Neuronal stem cell (in vitro differentiated cells): Measurements from ENCODE around the gene IFT122. TPM values are rescaled to one million over a fixed set of nuclear protein-coding genes. Genes with fewer than 3 reads are reported as not detected.
A peak's percentile ranks its signal among the peaks of the same experiment; 100 is the strongest.
"Not testable (repeated sequence)": the region's sequence is repeated elsewhere in the genome, so short reads cannot be mapped to it uniquely, and the experiment has no call there.

Experiments
- DNase-seq: peaks from one replicate; pipeline ENCODE4 v3.0.0-alpha.2; 2013; ENCODE audit warnings: low spot score
- H2AFZ ChIP-seq: one replicate; pipeline ENCODE4 v1.6.1; 2013; ENCODE audit warnings: mild to moderate bottlenecking, low read length, inconsistent platforms
- H2AK5ac ChIP-seq: 2 replicates; pipeline ENCODE4 v1.6.1; 2013; ENCODE audit warnings: low read depth, mild to moderate bottlenecking, inconsistent platforms, low read length, moderate library complexity, mixed read lengths
- H2BK120ac ChIP-seq: 2 replicates; pipeline ENCODE4 v1.6.1; 2013; ENCODE audit warnings: low read depth, mild to moderate bottlenecking, inconsistent platforms, low read length, moderate library complexity, mixed read lengths
- H2BK12ac ChIP-seq: one replicate; pipeline ENCODE4 v1.6.1; 2013; ENCODE audit warnings: low read length, inconsistent platforms
- H2BK15ac ChIP-seq: 2 replicates; pipeline ENCODE4 v1.6.1; 2013; ENCODE audit warnings: mild to moderate bottlenecking, low read length, inconsistent platforms, mixed read lengths
- H2BK5ac ChIP-seq: one replicate; pipeline ENCODE4 v1.6.1; 2013; ENCODE audit warnings: inconsistent platforms, mild to moderate bottlenecking, low read length, moderate library complexity
- H3K14ac ChIP-seq: one replicate; pipeline ENCODE4 v1.6.1; 2013; ENCODE audit warnings: low read length, inconsistent platforms
- H3K18ac ChIP-seq: 2 replicates; pipeline ENCODE4 v1.6.1; 2013; ENCODE audit warnings: low read length, inconsistent platforms
- H3K23ac ChIP-seq: 2 replicates; pipeline ENCODE4 v1.6.1; 2013; ENCODE audit warnings: low read depth, mild to moderate bottlenecking, mixed read lengths, low read length, inconsistent platforms; ENCODE audit not compliant: poor library complexity
- H3K27ac ChIP-seq: replicated peaks from 3 replicates; pipeline ENCODE4 v1.5.1; 2013; ENCODE audit warnings: low read length, inconsistent platforms
- H3K27me3 ChIP-seq, 3 experiments: 2 replicates each; pipeline ENCODE4 v1.6.1; 2013; ENCODE audit warnings: low read length in 3 of 3, mild to moderate bottlenecking in 2 of 3, inconsistent platforms in 1 of 3, low read depth in 1 of 3, mixed read lengths in 1 of 3, moderate library complexity in 1 of 3; ENCODE audit not compliant: control insufficient read depth in 3 of 3, insufficient read depth in 3 of 3
- H3K36me3 ChIP-seq, 2 donors: replicated peaks in 1 of 2; 2 replicates each; pipeline ENCODE4 v1.6.1; 2013; ENCODE audit warnings: low read length in 2 of 2; ENCODE audit not compliant: control insufficient read depth in 2 of 2, insufficient read depth in 2 of 2
- H3K4ac ChIP-seq: 2 replicates; pipeline ENCODE4 v1.6.1; 2013; ENCODE audit warnings: inconsistent platforms, mild to moderate bottlenecking, low read length, moderate library complexity
- H3K4me1 ChIP-seq, 2 donors: 1 replicate in 1 of 2; 2 replicates in 1 of 2; pipeline ENCODE4 v1.6.1; 2013; ENCODE audit warnings: low read length in 2 of 2, low read depth in 1 of 2; ENCODE audit not compliant: control insufficient read depth in 2 of 2, insufficient read depth in 1 of 2
- H3K4me2 ChIP-seq: one replicate; pipeline ENCODE4 v1.6.1; 2013; ENCODE audit warnings: mild to moderate bottlenecking, low read length, inconsistent platforms; ENCODE audit not compliant: insufficient read depth, poor library complexity, severe bottlenecking
- H3K4me3 ChIP-seq, 2 donors: 2 replicates each; pipeline ENCODE4 v1.5.1; 2013; ENCODE audit warnings: low read length in 2 of 2, mild to moderate bottlenecking in 2 of 2, inconsistent platforms in 1 of 2, moderate library complexity in 1 of 2
- H3K79me1 ChIP-seq: one replicate; pipeline ENCODE4 v1.6.1; 2013; ENCODE audit warnings: low read depth, mild to moderate bottlenecking, inconsistent platforms, low read length, moderate library complexity
- H3K9ac ChIP-seq: one replicate; pipeline ENCODE4 v1.6.1; 2013; ENCODE audit warnings: mild to moderate bottlenecking, low read depth, low read length, inconsistent platforms; ENCODE audit not compliant: poor library complexity
- H3K9me3 ChIP-seq, 2 donors: replicated peaks in 1 of 2; 2 replicates each; pipeline versions ENCODE3 to v1.6.1; 2013; ENCODE audit warnings: low read length in 2 of 2, mild to moderate bottlenecking in 2 of 2, inconsistent platforms in 1 of 2, low read depth in 1 of 2, mixed read lengths in 1 of 2, moderate library complexity in 1 of 2; ENCODE audit not compliant: control insufficient read depth in 2 of 2, insufficient read depth in 1 of 2
- H4K8ac ChIP-seq: one replicate; pipeline ENCODE4 v1.6.1; 2013; ENCODE audit warnings: low read depth, mild to moderate bottlenecking, inconsistent platforms, low read length, moderate library complexity
- H4K91ac ChIP-seq: one replicate; pipeline ENCODE4 v1.6.1; 2013; ENCODE audit warnings: low read length, low read depth, mild to moderate bottlenecking, inconsistent platforms; ENCODE audit not compliant: poor library complexity
- WGBS, 2 donors: extraction: QIAGEN DNeasy Blood & Tissue Kit; methylation state at CpG; one replicate each; pipeline ENCODE4 v1.1.7; 2013; ENCODE audit warnings: missing lambda C conversion rate in 2 of 2, mixed read lengths in 1 of 2; ENCODE audit not compliant: insufficient read length in 2 of 2, insufficient replicate concordance in 1 of 2; ENCODE audit errors: extremely low coverage in 2 of 2; 5-methylcytosine and 5-hydroxymethylcytosine counted together
- polyA plus RNA-seq, 2 experiments: library from polyadenylated mRNA; stranded (reverse); fragments of 200-250 nt; gene quantifications; one replicate each; pipeline ENCODE4 v1.2.3, GENCODE V29; 2013

The IFT122 gene, protein sequence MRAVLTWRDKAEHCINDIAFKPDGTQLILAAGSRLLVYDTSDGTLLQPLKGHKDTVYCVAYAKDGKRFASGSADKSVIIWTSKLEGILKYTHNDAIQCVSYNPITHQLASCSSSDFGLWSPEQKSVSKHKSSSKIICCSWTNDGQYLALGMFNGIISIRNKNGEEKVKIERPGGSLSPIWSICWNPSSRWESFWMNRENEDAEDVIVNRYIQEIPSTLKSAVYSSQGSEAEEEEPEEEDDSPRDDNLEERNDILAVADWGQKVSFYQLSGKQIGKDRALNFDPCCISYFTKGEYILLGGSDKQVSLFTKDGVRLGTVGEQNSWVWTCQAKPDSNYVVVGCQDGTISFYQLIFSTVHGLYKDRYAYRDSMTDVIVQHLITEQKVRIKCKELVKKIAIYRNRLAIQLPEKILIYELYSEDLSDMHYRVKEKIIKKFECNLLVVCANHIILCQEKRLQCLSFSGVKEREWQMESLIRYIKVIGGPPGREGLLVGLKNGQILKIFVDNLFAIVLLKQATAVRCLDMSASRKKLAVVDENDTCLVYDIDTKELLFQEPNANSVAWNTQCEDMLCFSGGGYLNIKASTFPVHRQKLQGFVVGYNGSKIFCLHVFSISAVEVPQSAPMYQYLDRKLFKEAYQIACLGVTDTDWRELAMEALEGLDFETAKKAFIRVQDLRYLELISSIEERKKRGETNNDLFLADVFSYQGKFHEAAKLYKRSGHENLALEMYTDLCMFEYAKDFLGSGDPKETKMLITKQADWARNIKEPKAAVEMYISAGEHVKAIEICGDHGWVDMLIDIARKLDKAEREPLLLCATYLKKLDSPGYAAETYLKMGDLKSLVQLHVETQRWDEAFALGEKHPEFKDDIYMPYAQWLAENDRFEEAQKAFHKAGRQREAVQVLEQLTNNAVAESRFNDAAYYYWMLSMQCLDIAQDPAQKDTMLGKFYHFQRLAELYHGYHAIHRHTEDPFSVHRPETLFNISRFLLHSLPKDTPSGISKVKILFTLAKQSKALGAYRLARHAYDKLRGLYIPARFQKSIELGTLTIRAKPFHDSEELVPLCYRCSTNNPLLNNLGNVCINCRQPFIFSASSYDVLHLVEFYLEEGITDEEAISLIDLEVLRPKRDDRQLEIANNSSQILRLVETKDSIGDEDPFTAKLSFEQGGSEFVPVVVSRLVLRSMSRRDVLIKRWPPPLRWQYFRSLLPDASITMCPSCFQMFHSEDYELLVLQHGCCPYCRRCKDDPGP
- polyA plus RNA-seq (2013, experiment 1 of 2): 22.3 TPM
- polyA plus RNA-seq (2013, experiment 2 of 2): 21.0 TPM

- Histone ChIP-seq H3K4ac (peak within 1 kb of the TSS; percentile 40), H3K79me1 (no peaks in the 10 kb centered on the region), H2BK120ac (peak within 1 kb of the TSS; percentile 32), H3K36me3 (peaks cover 8 to 36% of the 10 kb centered on the region in 2 donors), H4K8ac (no peak within 1 kb of the TSS), H2BK12ac (no peak within 1 kb of the TSS), H2BK5ac (peak within 1 kb of the TSS; percentile 99), H3K4me3 (peak within 1 kb of the TSS; percentile 85 to 92), H4K91ac (no peak within 1 kb of the TSS), H3K4me1 (peaks cover 7 to 22% of the 10 kb centered on the region in 2 donors), H2AK5ac (peak within 1 kb of the TSS; percentile 6), H3K18ac (peak within 1 kb of the TSS; percentile 97), H3K27ac (peak within 1 kb of the TSS; percentile 94), H3K14ac (peak within 1 kb of the TSS; percentile 83), H3K23ac (peak within 1 kb of the TSS; percentile 98), H3K4me2 (peak within 1 kb of the TSS; percentile 69), H2BK15ac (peak within 1 kb of the TSS; percentile 64), H2AFZ (peak within 1 kb of the TSS; percentile 93), H3K27me3 (no peaks in the 10 kb centered on the region), H3K9ac (peak within 1 kb of the TSS; percentile 93), H3K9me3 (no peaks in the 10 kb centered on the region)
- no CpG with 5 or more reads among the region's 75 CpGs for WGBS, 2 donors
- DNase-seq: peak; percentile 99
These were observed at the start of gene IFT122, which contains the start of gene MBD4 for GRCh38 chr3:129439817-129440617. IFT122 (plus strand) TSS chr3:129440224; CDS start chr3:129440331, 107 bp downstream. MBD4 (minus strand) TSS chr3:129439948; CDS start chr3:129439833, 115 bp downstream.

DNA sequence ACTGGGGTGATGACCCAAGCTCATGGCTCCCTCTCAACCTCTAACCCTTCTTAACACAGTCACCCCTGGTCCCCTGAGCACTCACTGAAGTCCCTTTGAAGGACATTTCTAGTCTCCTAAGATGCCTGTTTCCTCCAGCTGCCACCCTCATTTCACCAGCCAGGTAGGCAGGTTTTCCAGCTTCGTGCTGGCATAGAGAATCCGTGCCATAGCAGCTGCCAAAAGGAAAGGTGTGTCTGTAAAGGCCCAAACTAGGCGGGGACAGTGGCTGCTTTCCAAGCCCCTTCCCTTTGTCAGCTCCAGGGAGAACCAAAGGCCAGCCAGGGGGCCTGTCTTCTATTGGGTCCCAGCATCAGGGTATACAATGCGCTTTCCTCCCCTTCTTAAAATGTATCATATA lies 48.4 kb upstream of the IFT122 start:
- not testable (repeated sequence) for H3K14ac ChIP-seq, H2BK120ac ChIP-seq, H3K18ac ChIP-seq, H2BK5ac ChIP-seq, H3K23ac ChIP-seq, H2BK15ac ChIP-seq, H3K4me3 ChIP-seq, DNase-seq, H2AK5ac ChIP-seq, H2BK12ac ChIP-seq, H3K27ac ChIP-seq, H3K9ac ChIP-seq, H3K4ac ChIP-seq, H3K27me3 ChIP-seq, H4K91ac ChIP-seq, H3K4me2 ChIP-seq, H3K9me3 ChIP-seq, H3K79me1 ChIP-seq, H4K8ac ChIP-seq, H2AFZ ChIP-seq, H3K4me1 ChIP-seq
- WGBS, 2 donors: no CpG with 5 or more reads among the region's 4 CpGs
- H3K36me3 ChIP-seq: peaks cover 40 to 73% of the 10 kb centered on the region in 2 donors

- H3K36me3 ChIP-seq: peaks cover 36 to 71% of the 10 kb centered on the region in 2 donors
These were observed 47.7 kb upstream of the IFT122 start for GRCh38 chr3:129392106-129392887.

More at GRCh38 chr3:129392106-129392887, 47.7 kb upstream of the IFT122 start:
- H3K23ac ChIP-seq, H2BK5ac ChIP-seq, H3K18ac ChIP-seq, H2BK12ac ChIP-seq, H3K9me3 ChIP-seq, H4K91ac ChIP-seq, H3K4me3 ChIP-seq, H3K4me1 ChIP-seq, H3K79me1 ChIP-seq, H3K9ac ChIP-seq, H2BK15ac ChIP-seq, H3K27me3 ChIP-seq, H3K14ac ChIP-seq, DNase-seq, H2BK120ac ChIP-seq, H3K4me2 ChIP-seq, H4K8ac ChIP-seq, H3K4ac ChIP-seq, H2AK5ac ChIP-seq, H2AFZ ChIP-seq, H3K27ac ChIP-seq: not testable (repeated sequence)
- WGBS, 2 donors: no CpG with 5 or more reads among the region's 8 CpGs
